ENCODE measurements around the gene FXYD2.
"Not testable (repeated sequence)": the region's sequence is repeated elsewhere in the genome, so short reads cannot be mapped to it uniquely, and the experiment has no call there.

FXYD2 gene

DNA sequence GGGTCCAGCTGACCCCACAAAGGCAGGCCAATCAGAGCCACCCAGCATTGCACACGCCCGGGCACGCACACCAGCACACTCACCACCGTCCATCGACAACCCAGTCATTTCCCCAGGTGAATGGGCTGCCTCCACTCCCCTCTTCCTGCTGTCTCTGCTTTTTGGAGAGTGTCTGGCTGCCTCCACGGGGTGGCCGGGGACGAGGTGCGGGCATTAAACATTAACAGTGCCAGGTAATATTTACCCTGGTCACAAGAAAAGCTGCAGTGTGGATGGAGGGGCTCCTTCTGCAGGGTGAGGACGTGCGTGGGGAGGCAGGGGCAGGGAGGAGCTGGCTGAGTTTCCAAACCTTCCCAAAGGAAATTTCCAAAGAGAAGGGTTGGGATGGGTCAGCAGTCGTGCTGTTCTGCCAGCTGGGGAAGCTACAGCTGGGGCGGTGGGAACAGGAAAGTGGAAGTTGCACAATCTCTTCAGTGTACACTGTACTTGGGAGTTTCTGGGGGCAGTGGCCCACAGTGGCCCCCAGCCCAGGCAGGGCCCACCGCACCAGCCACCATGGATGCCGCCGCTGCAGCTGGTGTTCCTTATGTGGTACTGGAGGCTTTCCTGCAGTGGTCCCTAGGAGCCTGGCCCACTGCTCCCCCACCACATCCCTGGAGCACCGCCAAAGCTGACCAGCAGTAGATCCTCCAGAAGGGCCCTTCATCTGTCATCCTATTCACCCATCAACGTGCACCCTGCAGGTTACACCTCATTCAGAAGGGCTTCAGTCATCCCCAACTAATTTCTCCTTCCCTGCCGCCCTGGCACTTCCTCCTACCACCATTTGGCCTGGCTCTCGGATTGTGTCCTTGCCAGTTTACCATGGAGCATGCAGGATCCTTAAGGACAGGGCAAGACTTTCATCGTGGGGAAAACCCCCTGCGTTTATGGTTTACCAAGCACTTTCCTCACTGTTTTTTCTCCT, at the start of gene FXYD2:
FXYD2 (minus strand) TSS at position 174 of the 967 bp plus-strand sequence; CDS start at position 108, 66 bp downstream.
- no peak for FAIRE-seq
- DNase-seq (ENCODE audit: low spot score) = no peak

DNA sequence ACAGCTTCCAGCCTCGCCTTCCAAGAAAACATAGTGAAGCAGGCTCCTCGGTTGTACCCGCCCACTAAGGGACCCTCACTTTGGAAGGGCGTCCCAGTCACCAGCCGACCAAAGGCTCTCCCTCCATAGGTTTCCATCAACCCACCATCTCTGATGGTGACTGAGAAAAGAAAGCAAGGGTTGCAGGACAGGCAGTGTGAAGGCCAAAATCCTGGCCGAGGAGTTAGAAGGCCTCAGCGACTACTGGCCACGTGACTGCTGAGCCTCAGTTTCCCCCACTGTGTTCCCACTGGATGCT, 49.2 kb upstream of the FXYD2 start:
- no peak for FAIRE-seq
- DNase-seq (ENCODE audit: low spot score) = no peak

DNA sequence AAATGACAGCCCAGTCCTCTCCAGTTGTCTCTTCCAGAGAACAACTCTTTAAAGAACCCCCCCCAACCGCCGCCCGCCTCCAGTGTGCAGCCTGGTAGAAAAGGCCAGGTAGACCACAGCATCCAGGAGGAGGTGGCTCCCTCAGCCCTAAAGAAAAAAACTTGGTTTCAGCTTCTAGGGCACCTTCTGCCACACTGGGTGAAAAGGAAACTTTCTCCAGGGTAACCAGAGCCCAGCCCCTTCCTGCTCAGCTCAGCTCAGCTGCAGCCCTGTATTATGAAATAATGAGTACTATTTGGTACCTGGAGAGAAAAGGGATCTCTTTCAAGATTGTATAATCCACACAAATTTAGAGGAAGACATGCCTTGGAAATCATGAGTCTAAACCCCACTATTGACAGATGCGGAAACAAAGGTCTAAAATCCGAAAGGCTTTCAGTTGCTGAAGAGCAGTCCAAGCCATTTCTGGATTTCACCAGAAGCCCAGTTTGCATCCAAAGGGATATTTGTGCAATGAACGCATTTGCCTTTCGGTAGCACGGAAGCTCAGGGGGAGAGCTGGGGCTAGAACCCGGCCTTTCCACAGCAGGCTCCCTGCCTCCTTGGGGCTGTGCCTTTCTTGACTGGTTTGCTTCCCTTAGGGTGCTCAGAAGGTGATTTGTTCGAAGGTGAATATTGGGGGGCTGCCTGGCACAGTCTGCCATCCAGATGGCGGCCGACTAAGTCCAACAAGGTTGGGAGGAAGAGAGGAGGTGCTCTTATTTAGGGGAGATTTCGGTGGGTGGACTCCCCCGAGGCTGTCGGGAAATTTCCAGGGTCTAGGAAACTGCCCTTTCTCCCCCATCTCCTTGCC, 48.7 kb upstream of the FXYD2 start:
- FAIRE-seq (no peak), DNase-seq (ENCODE audit: low spot score) (no peak)

DNA sequence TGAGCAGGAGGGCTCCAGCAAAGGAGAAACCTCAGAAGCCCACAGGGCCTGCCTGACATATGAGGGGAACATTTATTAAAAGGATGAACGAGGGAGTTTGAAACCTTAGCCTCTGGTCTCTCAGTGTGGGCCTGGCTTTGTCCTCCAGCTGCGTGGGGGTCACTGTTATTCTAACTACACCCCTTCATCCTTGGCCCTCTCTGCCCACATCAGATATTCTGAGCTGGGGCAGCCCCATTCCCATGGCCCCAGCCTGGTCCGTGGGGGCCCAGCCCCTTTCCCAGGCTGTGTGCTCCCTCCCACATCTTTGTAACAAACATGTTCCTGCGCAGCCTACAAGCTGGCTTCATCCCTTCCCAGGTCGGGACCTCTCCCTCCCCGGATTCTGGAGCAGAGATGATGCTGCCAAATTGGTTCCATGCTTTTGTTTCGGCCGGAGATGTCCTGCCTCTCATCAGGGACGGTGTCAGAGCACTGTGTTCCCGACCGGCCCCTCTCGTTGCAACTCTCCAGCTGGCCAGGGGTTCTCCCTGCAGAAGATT, 47.9 kb upstream of the FXYD2 start:
- DNase-seq (ENCODE audit: low spot score) = no peak
- no peak for FAIRE-seq

DNA sequence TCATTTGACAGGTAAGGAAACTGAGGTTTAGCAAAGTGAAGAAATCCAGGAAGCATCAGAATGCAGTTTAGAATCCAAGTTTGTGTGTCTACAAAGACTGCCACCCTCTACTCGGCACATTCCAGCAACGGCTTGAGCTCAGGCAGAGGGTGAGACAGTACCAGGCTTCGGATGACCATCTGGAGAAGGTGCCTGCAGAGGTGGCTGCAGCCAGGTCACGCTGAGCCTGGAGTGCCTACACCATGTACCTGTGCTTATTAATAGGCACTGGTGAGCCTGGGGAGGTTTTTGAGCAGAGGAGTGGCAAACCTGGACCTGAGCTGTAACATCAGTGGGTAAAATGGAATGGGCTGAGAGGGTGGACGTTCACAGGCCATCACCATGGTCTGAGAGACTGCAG, 47.2 kb upstream of the FXYD2 start:
- FAIRE-seq = no peak

DNA sequence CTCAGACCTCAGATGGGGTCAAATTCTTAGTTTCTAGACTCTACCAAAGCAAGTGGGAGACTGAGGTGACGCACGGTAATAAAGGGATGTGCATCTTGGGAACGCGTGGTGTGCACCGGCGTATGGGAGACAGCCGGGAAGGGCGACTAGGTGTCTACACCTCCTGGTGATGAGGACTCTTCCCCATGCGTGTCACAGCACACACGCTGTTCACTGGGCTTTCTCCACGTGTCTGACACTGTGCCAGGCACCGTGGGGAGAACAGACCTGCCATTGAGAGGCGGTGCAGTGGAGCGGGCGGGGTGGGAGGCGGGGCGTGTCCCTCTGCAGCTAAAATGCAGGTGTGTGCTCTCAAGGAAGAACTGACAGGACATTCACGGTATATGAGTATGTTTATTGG, 46.6 kb upstream of the FXYD2 start:
- DNase-seq (ENCODE audit: low spot score) = no peak
- no peak for FAIRE-seq

More for the DNA sequence above, 47.2 kb upstream of the FXYD2 start:
- DNase-seq (ENCODE audit: low spot score) = no peak

DNA sequence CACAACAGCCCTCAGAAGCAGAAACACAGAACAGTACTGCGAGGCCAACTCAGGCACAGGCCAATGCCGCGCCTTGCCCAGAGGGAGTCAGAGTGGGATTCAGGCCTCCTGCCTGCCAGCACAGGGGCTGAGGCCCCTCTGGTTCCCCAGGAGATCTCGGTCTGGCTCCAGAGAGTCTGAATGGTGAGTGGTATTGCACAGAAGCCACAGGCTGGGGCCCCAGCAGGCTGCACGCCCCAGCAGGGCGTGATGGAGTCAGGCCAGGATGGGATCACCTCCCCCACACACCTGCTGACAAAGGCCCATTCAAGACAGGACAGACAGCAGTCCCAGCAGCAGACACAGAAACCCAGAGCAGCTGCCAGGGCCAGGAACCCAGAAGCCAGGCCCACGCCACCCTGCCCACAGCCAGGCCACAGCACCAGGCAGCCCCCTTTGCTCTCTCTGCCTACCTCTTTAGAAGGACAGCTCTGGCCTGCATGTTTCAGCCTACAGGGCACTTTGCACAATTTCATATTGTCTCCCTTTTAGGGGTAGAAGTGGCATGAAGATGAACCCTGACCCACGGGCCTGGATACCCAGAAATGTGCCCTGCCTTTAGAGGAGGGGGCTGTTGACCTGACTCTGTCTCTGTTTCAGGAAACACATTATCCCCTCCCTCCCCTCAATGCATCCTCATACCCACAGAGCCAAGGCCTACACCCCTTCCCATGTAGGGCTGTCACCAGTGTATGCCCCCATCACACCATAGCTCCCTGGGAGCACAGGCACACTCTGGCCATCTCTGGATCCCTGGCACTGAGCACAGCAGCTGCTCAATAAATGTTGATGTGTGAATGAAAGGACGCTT, 45.8 kb upstream of the FXYD2 start:
- FAIRE-seq (no peak), DNase-seq (ENCODE audit: low spot score) (peak; percentile 59)

DNA sequence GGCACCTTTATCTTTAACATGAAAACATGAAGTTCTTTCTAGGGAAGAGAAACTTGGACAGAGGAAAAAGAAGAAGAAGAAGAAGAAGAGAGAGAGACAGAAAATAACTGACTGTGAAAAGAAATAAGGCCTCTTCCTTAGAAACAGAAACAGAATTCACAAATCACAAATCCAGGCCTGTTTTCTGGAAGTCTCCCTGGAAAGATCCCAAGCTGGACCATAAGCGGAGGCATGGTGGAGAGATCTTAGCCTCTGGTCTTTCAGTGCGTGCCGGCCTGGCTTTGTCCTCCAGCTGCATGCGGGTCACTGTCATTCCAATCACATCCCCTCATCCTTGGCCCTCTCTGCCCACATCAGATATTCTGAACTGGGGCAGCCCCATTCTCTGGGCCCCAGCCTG, 45.1 kb upstream of the FXYD2 start:
- DNase-seq (ENCODE audit: low spot score) = no peak

DNA sequence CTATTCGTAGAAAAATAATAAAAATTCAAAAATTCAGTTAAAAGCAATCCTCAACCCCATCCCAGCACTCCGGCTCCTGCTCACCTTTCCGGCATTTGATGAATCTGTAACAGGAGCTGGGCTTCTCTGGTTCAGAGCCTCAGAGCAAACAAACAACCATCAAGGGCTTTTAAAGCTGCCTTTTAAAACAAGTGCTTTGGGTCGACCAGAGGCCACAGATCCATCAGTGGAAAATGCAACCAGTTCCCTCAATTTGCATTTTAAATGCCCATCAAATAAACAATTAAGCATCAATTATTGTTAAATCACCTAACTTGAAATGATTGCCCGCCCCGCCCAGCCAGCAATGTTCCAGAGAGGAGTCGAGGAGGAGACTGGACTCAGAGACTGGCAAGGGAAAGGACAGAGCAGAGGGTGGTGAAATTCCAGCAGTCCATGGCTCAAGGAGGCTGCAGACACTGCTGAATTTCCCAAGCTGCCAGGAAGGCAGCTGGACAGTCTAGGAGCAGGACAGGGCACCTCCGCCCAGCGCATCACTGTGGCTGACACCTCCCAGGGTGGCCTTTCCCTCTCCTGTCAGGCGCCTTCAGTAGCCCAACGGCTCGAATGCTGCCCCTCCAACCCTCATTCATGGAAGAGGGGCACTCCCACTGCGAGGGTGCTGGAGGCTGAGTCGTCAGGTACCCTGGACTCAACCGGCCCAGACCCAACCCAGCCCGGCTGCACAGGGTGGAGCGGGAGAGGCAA, 44.4 kb upstream of the FXYD2 start:
- DNase-seq (ENCODE audit: low spot score) (no peak), FAIRE-seq (no peak)

More for the DNA sequence above, 45.1 kb upstream of the FXYD2 start:
- no peak for FAIRE-seq

DNA sequence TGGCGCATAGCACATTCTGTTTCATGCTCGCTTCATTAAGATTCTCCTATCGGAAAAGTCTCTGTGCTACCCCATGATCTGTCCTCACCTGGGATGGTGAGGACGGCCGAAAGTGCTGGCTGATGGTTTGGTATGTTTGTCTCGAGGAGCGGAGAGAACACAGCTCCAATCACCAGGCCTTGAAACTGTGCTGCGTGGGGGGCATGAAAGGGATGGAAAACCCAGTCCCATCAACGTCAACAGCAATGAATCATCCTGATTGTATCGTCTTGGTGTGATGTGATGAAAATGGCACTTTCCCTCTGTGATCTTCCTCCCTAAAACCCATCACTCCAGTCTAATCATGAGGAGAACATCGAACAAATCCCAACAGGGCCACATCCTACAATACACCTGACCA, 43.5 kb upstream of the FXYD2 start:
- FAIRE-seq = no peak

DNA sequence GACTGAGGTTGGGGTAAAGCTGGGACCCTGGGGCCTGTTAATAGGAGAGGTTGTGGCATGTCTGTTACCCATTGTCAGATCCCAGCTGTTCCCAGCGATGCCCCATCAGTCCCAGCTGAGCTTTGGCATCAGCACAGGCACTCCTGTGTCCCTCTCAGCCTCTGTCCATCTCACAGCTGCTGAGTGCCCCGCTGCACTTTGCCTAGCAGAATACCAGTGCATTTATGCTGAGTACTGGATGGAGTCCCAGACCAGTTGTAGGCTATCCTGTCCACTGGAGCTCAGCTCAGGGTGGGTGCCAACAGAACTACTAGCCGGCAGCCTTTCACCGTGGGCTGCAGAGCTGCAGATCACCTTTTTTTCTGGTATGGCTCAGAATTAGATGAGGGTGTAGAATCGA, 42.0 kb upstream of the FXYD2 start:
- FAIRE-seq = no peak
- DNase-seq (ENCODE audit: low spot score) = no peak

More for the DNA sequence above, 43.5 kb upstream of the FXYD2 start:
- DNase-seq (ENCODE audit: low spot score) = no peak

DNA sequence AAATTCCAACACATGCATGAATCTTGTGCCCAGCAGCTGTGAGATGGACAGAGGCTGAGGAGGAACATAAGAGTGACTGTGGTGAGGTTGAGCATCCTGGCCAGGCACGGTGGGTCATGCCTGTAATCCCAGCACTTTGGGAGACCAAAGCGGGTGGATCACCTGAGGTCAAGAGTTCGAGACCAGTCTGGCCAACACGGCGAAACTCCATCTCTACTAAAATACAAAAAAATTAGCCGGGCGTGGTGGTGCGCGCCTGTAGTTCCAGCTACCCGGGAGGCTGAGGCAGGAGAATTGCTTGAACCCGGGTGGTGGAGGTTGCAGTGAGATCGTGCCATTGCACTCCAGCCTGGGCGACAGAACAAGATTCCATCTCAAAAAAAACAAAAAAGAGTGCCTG, 41.0 kb upstream of the FXYD2 start:
- DNase-seq (ENCODE audit: low spot score); FAIRE-seq: not testable (repeated sequence)

DNA sequence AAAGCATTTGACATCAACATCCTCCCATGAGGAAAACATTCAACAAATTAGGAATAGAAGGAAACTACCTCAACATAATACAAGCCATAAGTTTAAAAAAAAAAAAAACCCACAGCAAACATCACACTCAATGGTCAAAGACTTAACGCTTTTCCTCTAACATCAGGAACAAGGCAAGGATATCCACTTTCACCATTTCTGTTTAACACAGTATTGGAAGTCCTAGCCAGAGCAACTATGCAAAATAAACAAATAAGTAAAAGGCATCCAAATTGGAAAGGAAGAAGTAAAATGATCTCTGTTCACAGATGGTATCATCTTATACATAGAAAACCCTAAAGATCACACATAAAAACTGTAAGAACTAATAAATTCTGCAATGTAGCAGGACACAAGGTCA, 38.8 kb upstream of the FXYD2 start:
- no peak for FAIRE-seq
- DNase-seq (ENCODE audit: low spot score) = no peak

DNA sequence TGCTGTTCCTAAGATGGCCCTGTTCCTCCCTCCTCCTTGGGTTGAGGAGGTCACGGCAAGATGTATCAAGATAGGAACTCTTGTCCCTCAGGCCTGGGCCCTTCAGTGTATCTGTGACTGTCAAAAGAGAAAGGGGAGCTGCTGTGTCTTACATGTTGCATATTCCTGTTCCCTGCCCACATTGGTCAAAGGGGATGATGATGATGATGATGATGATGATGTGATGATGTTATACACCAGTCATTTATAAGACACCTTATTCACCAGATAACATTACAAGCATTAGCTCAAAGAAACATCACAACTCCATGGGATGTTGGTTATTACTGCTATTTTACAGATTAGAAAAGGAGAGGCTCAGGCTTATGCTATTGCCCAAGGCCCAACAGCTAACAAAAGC, 38.2 kb upstream of the FXYD2 start:
- no peak for FAIRE-seq

DNA sequence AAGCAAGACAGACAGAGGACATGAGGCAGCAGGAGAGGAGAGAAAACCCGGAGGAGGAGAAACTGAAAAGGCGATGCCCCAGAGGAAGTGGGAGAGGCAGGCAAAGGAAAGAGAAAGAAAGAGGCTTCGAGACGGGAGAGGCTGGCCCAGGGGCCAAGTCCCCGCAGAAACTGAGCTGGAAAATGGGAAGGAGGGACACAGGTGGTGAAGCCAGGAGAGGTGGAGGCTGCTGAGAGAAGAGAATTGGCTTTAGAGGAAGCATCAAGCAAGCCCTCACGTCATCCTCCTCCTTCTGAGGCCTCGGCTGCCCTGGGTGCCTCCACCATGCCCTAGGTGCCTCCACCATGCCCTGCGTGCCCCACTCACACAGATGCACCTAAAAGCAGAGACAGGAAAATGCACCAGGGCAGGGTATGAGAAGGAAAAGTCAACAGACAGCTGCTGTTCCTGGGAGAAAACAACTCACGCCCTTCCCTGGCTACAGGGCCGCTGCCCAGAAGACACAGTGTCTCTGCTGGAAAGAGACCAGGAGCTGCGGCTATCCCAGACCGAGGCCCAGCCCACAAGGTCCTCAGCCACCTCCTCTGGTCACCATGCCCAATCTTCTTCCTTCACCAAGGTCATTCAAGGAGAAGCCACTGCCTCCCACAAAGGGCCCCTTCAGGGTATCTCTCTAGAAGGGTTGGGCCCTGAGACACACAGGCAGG, 37.6 kb upstream of the FXYD2 start:
- no peak for DNase-seq (ENCODE audit: low spot score)
- no peak for FAIRE-seq

More for the DNA sequence above, 38.2 kb upstream of the FXYD2 start:
- DNase-seq (ENCODE audit: low spot score) = no peak

DNA sequence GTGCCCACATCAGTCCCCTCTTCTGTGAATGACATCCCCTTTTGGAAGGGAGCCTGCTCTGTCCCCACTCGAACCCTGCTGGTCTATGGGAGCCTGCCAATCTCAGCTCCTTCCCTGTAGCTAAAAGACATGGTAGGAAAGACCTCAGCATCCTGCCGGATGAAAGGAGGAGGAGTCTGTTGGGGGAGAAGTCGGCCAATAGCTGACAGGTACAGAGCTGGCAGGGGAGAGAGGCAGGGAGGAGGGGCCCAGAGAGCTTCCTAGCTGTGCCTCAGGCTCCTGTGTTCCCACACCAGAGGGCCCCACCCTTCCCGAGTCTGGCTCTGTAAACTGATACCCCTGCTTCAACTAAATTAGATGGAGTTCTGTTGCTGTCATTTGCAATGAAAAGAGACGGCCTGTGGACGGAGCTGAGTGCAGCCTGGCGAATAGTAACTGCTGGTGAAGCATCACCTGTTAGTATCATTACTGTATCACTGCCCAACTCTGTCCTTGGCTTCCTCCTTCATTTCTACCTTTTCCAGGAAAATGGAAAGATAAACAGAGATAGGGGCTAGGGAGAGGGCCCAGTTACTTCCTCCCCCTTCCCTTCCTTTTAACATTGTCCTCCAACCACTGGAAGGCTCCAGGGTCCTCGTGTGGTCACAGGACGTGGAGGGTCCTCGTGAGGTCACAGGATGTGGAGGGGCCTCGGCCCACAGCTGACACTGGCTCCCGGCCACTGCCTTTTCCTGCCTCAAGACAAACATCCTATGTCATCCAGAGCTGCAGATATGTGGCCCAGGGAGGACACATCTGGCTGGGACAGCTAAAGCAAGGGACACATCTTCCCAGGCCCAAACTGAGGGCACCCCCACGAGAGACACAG, 36.8 kb upstream of the FXYD2 start:
- DNase-seq (ENCODE audit: low spot score) (no peak), FAIRE-seq (no peak)

DNA sequence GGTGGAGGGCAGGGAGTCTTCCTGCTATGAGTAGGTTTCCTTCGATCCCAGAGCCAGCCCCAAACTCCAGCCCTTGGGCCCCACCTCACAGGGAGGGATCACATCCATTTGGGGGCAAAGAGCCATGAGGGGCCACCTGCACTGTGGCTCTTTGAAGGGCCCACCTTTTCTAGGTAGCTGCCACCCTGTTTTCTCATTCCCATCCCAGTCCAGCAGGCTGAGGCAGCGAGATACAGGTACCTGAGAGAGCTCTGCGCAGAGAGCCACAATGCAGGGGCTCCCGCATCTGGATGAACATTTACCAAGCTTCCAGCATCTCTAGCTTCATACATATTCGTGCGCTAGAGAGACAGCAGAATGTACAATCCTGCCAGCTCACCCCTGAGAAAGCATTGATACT, 35.6 kb upstream of the FXYD2 start:
- DNase-seq (ENCODE audit: low spot score) (no peak), FAIRE-seq (no peak)

DNA sequence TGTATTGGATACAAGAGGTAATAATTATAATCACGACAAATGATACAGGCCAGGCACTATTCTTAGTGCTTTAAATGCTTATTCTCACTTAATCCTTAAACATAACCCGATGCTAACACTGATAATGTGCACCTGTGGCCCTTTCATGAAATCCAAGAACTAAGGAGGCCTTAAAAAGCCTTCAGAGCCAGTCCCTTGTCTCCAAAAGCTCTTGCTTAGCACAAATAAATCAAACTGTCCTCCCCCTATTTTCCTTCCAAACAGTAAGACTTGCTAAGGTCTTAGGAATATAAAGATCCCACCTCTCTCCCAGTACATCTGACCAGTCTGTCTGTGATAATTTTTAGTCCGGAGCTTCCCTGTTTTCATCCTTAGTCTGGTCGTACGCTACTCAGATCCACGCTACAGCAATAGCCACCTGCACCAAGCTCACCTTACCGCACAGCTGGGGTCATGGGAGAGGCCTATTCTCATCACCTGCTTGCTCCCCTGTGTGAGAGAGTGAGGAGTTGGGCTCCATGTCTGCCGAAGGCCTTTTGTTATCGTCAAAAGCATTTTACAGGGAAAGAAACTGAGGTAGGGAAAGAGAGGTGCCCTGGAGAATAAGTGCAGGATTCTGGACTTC, 35.1 kb upstream of the FXYD2 start:
- DNase-seq (ENCODE audit: low spot score) = no peak
- FAIRE-seq = no peak

All from urothelium cell line (cell line).